OCI-LY3 (cell line): ENCODE results near the gene ZER1.

Experiments used
- H2AFZ ChIP-seq: fragments of 200-600, 300-600 bp; shearing (Covaris generic); 2 replicates; pipeline ENCODE4 v1.6.0; 2014; ENCODE audit warnings: antibody characterized with exemption, low read depth, low read length
- H3K27ac ChIP-seq: fragments of 200-600, 300-600 bp; sonication (generic); 2 replicates; pipeline ENCODE4 v1.5.1; 2014; ENCODE audit warnings: mild to moderate bottlenecking, low read length, moderate library complexity, mixed read lengths
- H3K27me3 ChIP-seq: fragments of 200-600, 300-600 bp; sonication (generic); 2 replicates; pipeline ENCODE4 v1.6.1; 2014; ENCODE audit warnings: low read depth, low read length, mixed read lengths
- H3K36me3 ChIP-seq: fragments of 200-600, 300-600 bp; sonication (generic); replicated peaks from 2 replicates; pipeline ENCODE3; 2014; ENCODE audit warnings: low read depth, low read length, mixed read lengths
- H3K4me1 ChIP-seq: fragments of 300-600, 200-600 bp; sonication (generic); 2 replicates; pipeline ENCODE4 v1.6.1; 2014; ENCODE audit warnings: low read length, mixed read lengths
- H3K4me2 ChIP-seq: fragments of 200-600, 300-600 bp; sonication (generic); 2 replicates; pipeline ENCODE4 v1.6.1; 2014; ENCODE audit warnings: low read length, mixed read lengths
- H3K4me3 ChIP-seq: fragments of 300-600, 200-600 bp; sonication (generic); 2 replicates; pipeline ENCODE4 v1.5.1; 2014; ENCODE audit warnings: antibody characterized with exemption, mild to moderate bottlenecking, low read length, moderate library complexity
- H3K79me2 ChIP-seq: fragments of 300-600, 200-600 bp; shearing (Covaris generic); 2 replicates; pipeline ENCODE4 v1.6.1; 2014; ENCODE audit warnings: mild to moderate bottlenecking, low read length, mixed read lengths
- H3K9ac ChIP-seq: fragments of 300-600, 200-600 bp; shearing (Covaris generic); 2 replicates; pipeline ENCODE4 v1.6.0; 2014; ENCODE audit warnings: mild to moderate bottlenecking, low read length, moderate library complexity
- H3K9me3 ChIP-seq: fragments of 200-600, 300-600 bp; shearing (Covaris generic); 2 replicates; pipeline ENCODE4 v1.6.1; 2014; ENCODE audit warnings: low read length, mixed read lengths; ENCODE audit not compliant: insufficient read depth
- H4K20me1 ChIP-seq: fragments of 200-600, 300-600 bp; sonication (generic); 2 replicates; pipeline ENCODE4 v1.6.1; 2016; ENCODE audit warnings: low read length, mixed read lengths; ENCODE audit not compliant: insufficient read depth
- EZH2phosphoT487 ChIP-seq: fragments of 200-600 bp; shearing (Covaris generic); IDR thresholded peaks from 2 replicates; pipeline ENCODE4 v1.6.1; 2018; ENCODE audit warnings: antibody characterized with exemption, mixed run types, low read depth
- TF ChIP-seq, protein P1 (sequence below): fragments of 200-600, 300-600 bp; sonication (generic); IDR thresholded peaks from 2 replicates; pipeline ENCODE4 v1.5.1; 2014; ENCODE audit warnings: antibody characterized with exemption, low read length, low read depth

Gene ZER1

DNA sequence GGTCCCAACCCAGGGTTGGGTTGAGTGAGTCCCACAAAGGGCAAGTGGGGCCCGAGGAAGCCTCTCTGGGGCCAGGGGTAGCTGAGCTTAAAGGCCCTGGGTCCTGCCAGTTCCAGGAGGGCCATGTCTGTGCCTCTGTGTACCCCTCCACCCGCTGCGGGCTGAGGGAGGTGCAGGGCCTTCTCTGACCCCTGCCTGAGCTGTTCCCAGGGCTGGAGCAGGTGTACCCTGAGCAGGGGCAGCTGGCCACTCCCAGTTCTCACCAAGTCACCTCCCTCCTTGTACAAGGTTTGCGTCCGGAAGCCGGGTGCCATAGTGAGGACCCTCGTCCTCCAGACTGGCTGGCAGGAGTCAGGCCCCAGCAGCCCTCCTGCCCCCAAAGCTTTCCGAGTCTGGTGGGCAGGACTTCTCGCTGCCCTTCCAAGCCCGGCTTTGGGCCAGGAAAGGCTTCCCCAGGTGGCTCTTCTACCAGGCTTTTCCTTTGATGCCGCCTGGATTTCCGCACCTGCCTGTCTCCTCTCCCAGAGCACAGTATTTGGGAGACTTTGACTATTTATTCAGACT lies 37.4 kb upstream of the ZER1 start:
- Histone ChIP-seq H2AFZ (no peak overlapping the region), H3K27me3 (no peaks in the 10 kb centered on the region), H3K79me2 (no peaks in the 10 kb centered on the region), H3K9me3 (no peaks in the 10 kb centered on the region), H3K27ac (no peak overlapping the region), H3K36me3 (peaks cover 10% of the 10 kb centered on the region), H3K4me3 (no peak overlapping the region), H4K20me1 (no peaks in the 10 kb centered on the region), H3K4me1 (no peaks in the 10 kb centered on the region), H3K9ac (no peak overlapping the region), H3K4me2 (no peak overlapping the region)
- TF ChIP-seq, protein P1, sequence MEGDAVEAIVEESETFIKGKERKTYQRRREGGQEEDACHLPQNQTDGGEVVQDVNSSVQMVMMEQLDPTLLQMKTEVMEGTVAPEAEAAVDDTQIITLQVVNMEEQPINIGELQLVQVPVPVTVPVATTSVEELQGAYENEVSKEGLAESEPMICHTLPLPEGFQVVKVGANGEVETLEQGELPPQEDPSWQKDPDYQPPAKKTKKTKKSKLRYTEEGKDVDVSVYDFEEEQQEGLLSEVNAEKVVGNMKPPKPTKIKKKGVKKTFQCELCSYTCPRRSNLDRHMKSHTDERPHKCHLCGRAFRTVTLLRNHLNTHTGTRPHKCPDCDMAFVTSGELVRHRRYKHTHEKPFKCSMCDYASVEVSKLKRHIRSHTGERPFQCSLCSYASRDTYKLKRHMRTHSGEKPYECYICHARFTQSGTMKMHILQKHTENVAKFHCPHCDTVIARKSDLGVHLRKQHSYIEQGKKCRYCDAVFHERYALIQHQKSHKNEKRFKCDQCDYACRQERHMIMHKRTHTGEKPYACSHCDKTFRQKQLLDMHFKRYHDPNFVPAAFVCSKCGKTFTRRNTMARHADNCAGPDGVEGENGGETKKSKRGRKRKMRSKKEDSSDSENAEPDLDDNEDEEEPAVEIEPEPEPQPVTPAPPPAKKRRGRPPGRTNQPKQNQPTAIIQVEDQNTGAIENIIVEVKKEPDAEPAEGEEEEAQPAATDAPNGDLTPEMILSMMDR = no peak
- TF ChIP-seq EZH2phosphoT487 = no peak

DNA sequence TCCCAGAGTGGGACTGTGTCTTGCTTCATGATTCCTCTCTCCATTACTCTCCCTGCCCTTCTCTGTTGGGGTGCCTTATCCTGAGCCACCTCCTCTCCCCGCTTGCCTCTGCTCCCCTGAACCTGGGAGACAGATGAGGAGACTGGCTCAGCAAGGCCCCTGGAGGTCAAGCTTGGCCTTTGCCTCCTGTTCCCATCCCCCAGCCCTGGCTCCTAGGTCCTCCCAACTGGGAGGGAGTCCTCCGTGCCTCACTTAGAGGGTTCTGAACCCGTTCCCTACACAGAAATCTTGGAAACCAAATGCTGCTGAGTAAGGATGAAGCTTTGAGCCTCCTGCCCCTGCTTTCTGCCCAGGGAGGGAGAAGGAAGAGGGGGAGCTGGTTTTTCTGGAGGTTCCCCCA lies 36.8 kb upstream of the ZER1 start:
- no peak overlapping the region for H3K27ac ChIP-seq
- H3K27me3 ChIP-seq = no peaks in the 10 kb centered on the region
- H3K79me2 ChIP-seq = no peaks in the 10 kb centered on the region
- H2AFZ ChIP-seq = no peak overlapping the region
- no peak overlapping the region for H3K4me2 ChIP-seq
- no peak overlapping the region for H3K9ac ChIP-seq
- no peaks in the 10 kb centered on the region for H3K4me1 ChIP-seq
- H3K4me3 ChIP-seq = no peak overlapping the region
- no peaks in the 10 kb centered on the region for H3K9me3 ChIP-seq
- no peaks in the 10 kb centered on the region for H4K20me1 ChIP-seq
- peaks cover 16% of the 10 kb centered on the region for H3K36me3 ChIP-seq
- TF ChIP-seq, protein P1 = no peak
- TF ChIP-seq EZH2phosphoT487 = no peak

DNA sequence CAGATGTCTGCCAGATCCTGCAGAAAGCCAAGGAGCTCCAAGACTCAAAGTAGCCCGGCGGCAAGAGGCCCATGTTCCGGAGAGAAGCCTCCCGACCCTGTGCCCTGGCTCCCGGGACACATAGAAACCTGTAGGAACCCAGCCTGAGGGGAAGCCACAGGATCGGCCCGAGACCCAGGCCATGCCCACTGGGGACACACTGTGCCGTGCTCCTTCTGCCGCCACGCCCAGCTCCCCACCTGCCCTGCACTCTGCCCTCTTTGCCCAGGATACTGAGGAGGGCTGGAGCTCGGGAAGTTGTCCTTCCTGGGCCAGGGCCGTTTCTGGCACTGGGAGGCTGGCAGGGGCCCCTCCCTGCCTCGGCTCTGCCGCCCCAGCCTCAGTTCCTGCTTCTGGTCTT lies 36.1 kb upstream of the ZER1 start:
- Histone ChIP-seq H3K4me3 (no peak overlapping the region), H3K9me3 (no peaks in the 10 kb centered on the region), H3K79me2 (no peaks in the 10 kb centered on the region), H3K27ac (no peak overlapping the region), H3K36me3 (peaks cover 16% of the 10 kb centered on the region), H4K20me1 (no peaks in the 10 kb centered on the region), H3K4me2 (no peak overlapping the region), H3K27me3 (no peaks in the 10 kb centered on the region), H3K4me1 (no peaks in the 10 kb centered on the region), H2AFZ (no peak overlapping the region), H3K9ac (no peak overlapping the region)
- no peak for TF ChIP-seq EZH2phosphoT487
- TF ChIP-seq, protein P1 = no peak

DNA sequence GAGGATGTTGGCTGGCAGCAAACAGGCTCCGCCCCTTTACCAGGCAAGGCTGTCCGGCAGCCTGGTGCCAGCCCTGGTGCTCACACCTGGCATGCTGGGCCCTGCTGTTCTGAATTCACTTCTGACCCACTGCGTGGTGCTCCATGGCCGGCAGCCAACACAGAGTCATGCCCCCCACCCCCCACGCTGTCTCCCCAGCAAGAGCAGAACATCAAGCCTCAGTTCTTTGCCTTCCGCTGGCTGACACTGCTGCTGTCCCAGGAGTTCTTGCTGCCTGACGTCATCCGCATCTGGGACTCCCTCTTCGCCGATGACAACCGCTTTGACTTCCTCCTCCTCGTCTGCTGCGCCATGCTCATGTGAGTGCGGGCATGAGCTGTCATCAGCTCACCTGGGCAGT lies 33.9 kb upstream of the ZER1 start:
- no peaks in the 10 kb centered on the region for H3K4me1 ChIP-seq
- TF ChIP-seq EZH2phosphoT487 = no peak
- H3K36me3 ChIP-seq = peaks cover 16% of the 10 kb centered on the region
- no peaks in the 10 kb centered on the region for H3K9me3 ChIP-seq
- H3K27ac ChIP-seq = no peak overlapping the region
- H3K27me3 ChIP-seq = no peaks in the 10 kb centered on the region
- no peaks in the 10 kb centered on the region for H3K79me2 ChIP-seq
- no peak overlapping the region for H3K9ac ChIP-seq
- no peaks in the 10 kb centered on the region for H4K20me1 ChIP-seq
- no peak overlapping the region for H3K4me2 ChIP-seq
- H3K4me3 ChIP-seq = no peak overlapping the region
- H2AFZ ChIP-seq = no peak overlapping the region
